HL-60 (cell line): ENCODE data around the gene MTFP1.
"Not testable (repeated sequence)": the region's sequence is repeated elsewhere in the genome, so short reads cannot be mapped to it uniquely, and the experiment has no call there.

Source experiments
- DNase-seq, 2 experiments: peaks; one replicate each; pipeline ENCODE4 v3.0.0-alpha.2; 2010 to 2020; ENCODE audit warnings: low read depth in 1 of 2, low spot score in 1 of 2
- H3K27ac ChIP-seq: fragments of 250-450 bp; sonication (Bioruptor Pico); replicated peaks from 2 replicates; pipeline ENCODE4 v1.5.1; 2020; ENCODE audit warnings: mild to moderate bottlenecking, moderate library complexity
- H3K27me3 ChIP-seq: fragments of 250-450 bp; sonication (Bioruptor Pico); 2 replicates; pipeline ENCODE4 v1.5.1; 2021; ENCODE audit warnings: mild to moderate bottlenecking, moderate library complexity; ENCODE audit not compliant: insufficient read depth, poor library complexity, severe bottlenecking
- H3K4me3 ChIP-seq: replicated peaks from 2 replicates; pipeline ENCODE4 v1.5.1; 2011; ENCODE audit warnings: mild to moderate bottlenecking, control low read depth, low read length; ENCODE audit not compliant: insufficient read depth
- CTCF ChIP-seq: IDR thresholded peaks from one replicate; pipeline ENCODE4 v1.5.1; 2011; ENCODE audit warnings: low read length, control low read depth, inconsistent platforms; ENCODE audit not compliant: insufficient read depth
- GABPA ChIP-seq: IDR thresholded peaks from 2 replicates; pipeline ENCODE4 v1.6.1; 2012; ENCODE audit warnings: low read depth
- POLR2AphosphoS5 ChIP-seq: IDR thresholded peaks from 2 replicates; pipeline ENCODE4 v1.6.1; 2012; ENCODE audit warnings: low read depth
- REST ChIP-seq: IDR thresholded peaks from 2 replicates; pipeline ENCODE4 v1.6.1; 2012; ENCODE audit warnings: low read depth; ENCODE audit not compliant: insufficient replicate concordance
- SPI1 ChIP-seq: IDR thresholded peaks from 2 replicates; pipeline ENCODE4 v1.6.1; 2012; ENCODE audit warnings: low read depth, mild to moderate bottlenecking, borderline replicate concordance

The MTFP1 gene

GRCh38 chr22:30447656-30448055, 22.1 kb downstream of the MTFP1 start:
- Histone ChIP-seq H3K27ac (no peak overlapping the region), H3K27me3 (peaks cover 25% of the 10 kb centered on the region), H3K4me3 (no peak overlapping the region)
- TF ChIP-seq CTCF (no peak), REST (no peak), POLR2AphosphoS5 (no peak), GABPA (no peak), SPI1 (no peak)
- no peak for DNase-seq

GRCh38 chr22:30451488-30451887, 25.9 kb downstream of the MTFP1 start:
- H3K4me3 ChIP-seq, DNase-seq, H3K27me3 ChIP-seq, H3K27ac ChIP-seq: not testable (repeated sequence)

GRCh38 chr22:30452861-30453260, 27.3 kb downstream of the MTFP1 start:
- Histone ChIP-seq H3K27ac (no peak overlapping the region), H3K27me3 (no peaks in the 10 kb centered on the region)
- TF ChIP-seq POLR2AphosphoS5 (no peak), REST (no peak), GABPA (no peak), SPI1 (no peak)

GRCh38 chr22:30453731-30454510, 28.4 kb downstream of the MTFP1 start:
- Histone ChIP-seq H3K27ac (no peak overlapping the region), H3K4me3 (no peak overlapping the region), H3K27me3 (no peaks in the 10 kb centered on the region)
- TF ChIP-seq POLR2AphosphoS5 (no peak), CTCF (no peak), GABPA (no peak), REST (no peak), SPI1 (no peak)
- peak; percentile 21 to 74 for DNase-seq

More at GRCh38 chr22:30452861-30453260, 27.3 kb downstream of the MTFP1 start:
- no peak overlapping the region for H3K4me3 ChIP-seq
- DNase-seq = no peak
